Measurements from ENCODE around the gene RELB. TPM values are rescaled to one million over a fixed set of nuclear protein-coding genes. Genes with fewer than 3 reads are reported as not detected.

The RELB gene
- total and polyA plus RNA-seq, 10 of the 15 experiments (the other 5 are each of a cell fraction or from before 2014, with no cell fraction given) = 0.66 to 43.8 (median 12.8) TPM

DNA sequence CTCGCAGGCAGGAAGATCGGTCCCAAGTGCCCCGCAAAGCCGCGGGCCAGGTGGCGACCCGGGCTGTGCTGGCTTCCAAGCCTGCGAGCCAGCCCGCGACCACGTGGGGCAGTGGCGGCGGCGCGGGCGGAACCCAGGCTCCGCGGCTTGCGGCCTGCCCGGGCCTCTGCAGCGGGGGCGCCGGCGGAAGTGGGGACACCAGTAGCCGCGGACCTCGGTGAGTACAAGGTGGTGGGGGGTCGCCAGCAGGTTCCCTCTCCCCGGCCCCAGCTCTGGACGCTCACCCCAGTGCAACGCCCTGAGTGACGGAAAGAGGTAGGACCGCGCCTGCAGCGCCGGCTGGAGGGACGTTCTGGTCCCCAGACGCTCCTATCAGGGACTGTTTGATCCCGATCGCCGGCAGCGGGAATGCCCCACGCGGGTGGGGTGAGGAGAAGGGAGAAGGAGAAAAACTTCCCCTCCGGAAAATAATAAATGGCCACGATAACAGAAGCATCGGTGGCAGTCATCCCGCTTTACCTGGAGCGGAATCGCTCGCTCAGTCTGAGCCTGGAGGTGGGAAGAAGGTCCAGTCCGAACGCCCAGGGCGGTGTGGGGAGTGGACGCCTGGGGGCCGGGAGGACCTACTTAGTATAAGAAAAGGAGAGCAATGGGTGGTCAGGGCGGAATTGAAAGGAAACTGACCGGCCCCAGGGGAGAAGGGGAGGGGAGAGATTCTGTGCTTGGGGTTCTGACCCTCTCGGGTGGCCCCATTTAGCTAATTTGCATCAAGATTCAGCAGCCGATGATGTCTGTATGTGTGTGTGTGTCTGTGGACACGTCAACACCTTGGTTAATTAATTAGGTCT is 78.0 kb downstream of the RELB start, which contains the start of gene GEMIN7 (continued):
- TF ChIP-seq, protein P1, sequence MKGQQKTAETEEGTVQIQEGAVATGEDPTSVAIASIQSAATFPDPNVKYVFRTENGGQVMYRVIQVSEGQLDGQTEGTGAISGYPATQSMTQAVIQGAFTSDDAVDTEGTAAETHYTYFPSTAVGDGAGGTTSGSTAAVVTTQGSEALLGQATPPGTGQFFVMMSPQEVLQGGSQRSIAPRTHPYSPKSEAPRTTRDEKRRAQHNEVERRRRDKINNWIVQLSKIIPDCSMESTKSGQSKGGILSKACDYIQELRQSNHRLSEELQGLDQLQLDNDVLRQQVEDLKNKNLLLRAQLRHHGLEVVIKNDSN (IDR thresholded peaks at IDR 0.05; ENCODE audit: borderline replicate concordance, extremely low read length, insufficient read depth, low read depth, low read length) = peak; percentile 94
- TF ChIP-seq, protein P2, sequence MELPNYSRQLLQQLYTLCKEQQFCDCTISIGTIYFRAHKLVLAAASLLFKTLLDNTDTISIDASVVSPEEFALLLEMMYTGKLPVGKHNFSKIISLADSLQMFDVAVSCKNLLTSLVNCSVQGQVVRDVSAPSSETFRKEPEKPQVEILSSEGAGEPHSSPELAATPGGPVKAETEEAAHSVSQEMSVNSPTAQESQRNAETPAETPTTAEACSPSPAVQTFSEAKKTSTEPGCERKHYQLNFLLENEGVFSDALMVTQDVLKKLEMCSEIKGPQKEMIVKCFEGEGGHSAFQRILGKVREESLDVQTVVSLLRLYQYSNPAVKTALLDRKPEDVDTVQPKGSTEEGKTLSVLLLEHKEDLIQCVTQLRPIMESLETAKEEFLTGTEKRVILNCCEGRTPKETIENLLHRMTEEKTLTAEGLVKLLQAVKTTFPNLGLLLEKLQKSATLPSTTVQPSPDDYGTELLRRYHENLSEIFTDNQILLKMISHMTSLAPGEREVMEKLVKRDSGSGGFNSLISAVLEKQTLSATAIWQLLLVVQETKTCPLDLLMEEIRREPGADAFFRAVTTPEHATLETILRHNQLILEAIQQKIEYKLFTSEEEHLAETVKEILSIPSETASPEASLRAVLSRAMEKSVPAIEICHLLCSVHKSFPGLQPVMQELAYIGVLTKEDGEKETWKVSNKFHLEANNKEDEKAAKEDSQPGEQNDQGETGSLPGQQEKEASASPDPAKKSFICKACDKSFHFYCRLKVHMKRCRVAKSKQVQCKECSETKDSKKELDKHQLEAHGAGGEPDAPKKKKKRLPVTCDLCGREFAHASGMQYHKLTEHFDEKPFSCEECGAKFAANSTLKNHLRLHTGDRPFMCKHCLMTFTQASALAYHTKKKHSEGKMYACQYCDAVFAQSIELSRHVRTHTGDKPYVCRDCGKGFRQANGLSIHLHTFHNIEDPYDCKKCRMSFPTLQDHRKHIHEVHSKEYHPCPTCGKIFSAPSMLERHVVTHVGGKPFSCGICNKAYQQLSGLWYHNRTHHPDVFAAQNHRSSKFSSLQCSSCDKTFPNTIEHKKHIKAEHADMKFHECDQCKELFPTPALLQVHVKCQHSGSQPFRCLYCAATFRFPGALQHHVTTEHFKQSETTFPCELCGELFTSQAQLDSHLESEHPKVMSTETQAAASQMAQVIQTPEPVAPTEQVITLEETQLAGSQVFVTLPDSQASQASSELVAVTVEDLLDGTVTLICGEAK (IDR thresholded peaks at IDR 0.05; ENCODE audit: borderline replicate concordance) = peak; percentile 94
- TF ChIP-seq RUNX3 (IDR thresholded peaks at IDR 0.05; ENCODE audit: low read length) = peak; percentile 85
- TF ChIP-seq HDAC2 (IDR thresholded peaks at IDR 0.05) = no peak
- TF ChIP-seq, protein P3, sequence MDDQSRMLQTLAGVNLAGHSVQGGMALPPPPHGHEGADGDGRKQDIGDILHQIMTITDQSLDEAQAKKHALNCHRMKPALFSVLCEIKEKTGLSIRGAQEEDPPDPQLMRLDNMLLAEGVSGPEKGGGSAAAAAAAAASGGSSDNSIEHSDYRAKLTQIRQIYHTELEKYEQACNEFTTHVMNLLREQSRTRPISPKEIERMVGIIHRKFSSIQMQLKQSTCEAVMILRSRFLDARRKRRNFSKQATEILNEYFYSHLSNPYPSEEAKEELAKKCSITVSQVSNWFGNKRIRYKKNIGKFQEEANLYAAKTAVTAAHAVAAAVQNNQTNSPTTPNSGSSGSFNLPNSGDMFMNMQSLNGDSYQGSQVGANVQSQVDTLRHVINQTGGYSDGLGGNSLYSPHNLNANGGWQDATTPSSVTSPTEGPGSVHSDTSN (IDR thresholded peaks at IDR 0.05; ENCODE audit: insufficient replicate concordance, low read depth, low read length) = peak; percentile 79
- TF ChIP-seq TARDBP (IDR thresholded peaks at IDR 0.05; ENCODE audit: borderline replicate concordance) = peak; percentile 80; the same call in 1 of the 2 replicates
- no peak for TF ChIP-seq SPI1 (IDR thresholded peaks at IDR 0.05; ENCODE audit: borderline replicate concordance, insufficient read depth, low read depth, low read length)
- TF ChIP-seq ZBED1 (IDR thresholded peaks at IDR 0.05; ENCODE audit: borderline replicate concordance) = no peak
- TF ChIP-seq, protein P4, sequence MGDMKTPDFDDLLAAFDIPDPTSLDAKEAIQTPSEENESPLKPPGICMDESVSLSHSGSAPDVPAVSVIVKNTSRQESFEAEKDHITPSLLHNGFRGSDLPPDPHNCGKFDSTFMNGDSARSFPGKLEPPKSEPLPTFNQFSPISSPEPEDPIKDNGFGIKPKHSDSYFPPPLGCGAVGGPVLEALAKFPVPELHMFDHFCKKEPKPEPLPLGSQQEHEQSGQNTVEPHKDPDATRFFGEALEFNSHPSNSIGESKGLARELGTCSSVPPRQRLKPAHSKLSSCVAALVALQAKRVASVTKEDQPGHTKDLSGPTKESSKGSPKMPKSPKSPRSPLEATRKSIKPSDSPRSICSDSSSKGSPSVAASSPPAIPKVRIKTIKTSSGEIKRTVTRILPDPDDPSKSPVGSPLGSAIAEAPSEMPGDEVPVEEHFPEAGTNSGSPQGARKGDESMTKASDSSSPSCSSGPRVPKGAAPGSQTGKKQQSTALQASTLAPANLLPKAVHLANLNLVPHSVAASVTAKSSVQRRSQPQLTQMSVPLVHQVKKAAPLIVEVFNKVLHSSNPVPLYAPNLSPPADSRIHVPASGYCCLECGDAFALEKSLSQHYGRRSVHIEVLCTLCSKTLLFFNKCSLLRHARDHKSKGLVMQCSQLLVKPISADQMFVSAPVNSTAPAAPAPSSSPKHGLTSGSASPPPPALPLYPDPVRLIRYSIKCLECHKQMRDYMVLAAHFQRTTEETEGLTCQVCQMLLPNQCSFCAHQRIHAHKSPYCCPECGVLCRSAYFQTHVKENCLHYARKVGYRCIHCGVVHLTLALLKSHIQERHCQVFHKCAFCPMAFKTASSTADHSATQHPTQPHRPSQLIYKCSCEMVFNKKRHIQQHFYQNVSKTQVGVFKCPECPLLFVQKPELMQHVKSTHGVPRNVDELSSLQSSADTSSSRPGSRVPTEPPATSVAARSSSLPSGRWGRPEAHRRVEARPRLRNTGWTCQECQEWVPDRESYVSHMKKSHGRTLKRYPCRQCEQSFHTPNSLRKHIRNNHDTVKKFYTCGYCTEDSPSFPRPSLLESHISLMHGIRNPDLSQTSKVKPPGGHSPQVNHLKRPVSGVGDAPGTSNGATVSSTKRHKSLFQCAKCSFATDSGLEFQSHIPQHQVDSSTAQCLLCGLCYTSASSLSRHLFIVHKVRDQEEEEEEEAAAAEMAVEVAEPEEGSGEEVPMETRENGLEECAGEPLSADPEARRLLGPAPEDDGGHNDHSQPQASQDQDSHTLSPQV (IDR thresholded peaks at IDR 0.05) = peak; percentile 89
- TF ChIP-seq, protein P5, sequence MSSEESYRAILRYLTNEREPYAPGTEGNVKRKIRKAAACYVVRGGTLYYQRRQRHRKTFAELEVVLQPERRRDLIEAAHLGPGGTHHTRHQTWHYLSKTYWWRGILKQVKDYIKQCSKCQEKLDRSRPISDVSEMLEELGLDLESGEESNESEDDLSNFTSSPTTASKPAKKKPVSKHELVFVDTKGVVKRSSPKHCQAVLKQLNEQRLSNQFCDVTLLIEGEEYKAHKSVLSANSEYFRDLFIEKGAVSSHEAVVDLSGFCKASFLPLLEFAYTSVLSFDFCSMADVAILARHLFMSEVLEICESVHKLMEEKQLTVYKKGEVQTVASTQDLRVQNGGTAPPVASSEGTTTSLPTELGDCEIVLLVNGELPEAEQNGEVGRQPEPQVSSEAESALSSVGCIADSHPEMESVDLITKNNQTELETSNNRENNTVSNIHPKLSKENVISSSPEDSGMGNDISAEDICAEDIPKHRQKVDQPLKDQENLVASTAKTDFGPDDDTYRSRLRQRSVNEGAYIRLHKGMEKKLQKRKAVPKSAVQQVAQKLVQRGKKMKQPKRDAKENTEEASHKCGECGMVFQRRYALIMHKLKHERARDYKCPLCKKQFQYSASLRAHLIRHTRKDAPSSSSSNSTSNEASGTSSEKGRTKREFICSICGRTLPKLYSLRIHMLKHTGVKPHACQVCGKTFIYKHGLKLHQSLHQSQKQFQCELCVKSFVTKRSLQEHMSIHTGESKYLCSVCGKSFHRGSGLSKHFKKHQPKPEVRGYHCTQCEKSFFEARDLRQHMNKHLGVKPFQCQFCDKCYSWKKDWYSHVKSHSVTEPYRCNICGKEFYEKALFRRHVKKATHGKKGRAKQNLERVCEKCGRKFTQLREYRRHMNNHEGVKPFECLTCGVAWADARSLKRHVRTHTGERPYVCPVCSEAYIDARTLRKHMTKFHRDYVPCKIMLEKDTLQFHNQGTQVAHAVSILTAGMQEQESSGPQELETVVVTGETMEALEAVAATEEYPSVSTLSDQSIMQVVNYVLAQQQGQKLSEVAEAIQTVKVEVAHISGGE (CRISPR knock-in tag; IDR thresholded peaks at IDR 0.05) = peak; percentile 99
- TF ChIP-seq NR2F1 (conservative IDR thresholded peaks at IDR 0.05) = peak; percentile 77
- TF ChIP-seq SUZ12 (IDR thresholded peaks at IDR 0.05; ENCODE audit: unreplicated experiment) = no peak
